Gastroesophageal sphincter (tissue), 2 donors: ENCODE results near the gene TSPEAR.

ENCODE experiments used
- EP300 ChIP-seq: sonication (generic); formaldehyde crosslinking; IDR thresholded peaks from one replicate; pipeline ENCODE4 v1.6.1; 2017; ENCODE audit warnings: antibody characterized with exemption, mild to moderate bottlenecking
- POLR2A ChIP-seq, 2 donors: fragments of 450-650 bp; IDR thresholded peaks; one replicate each; pipeline ENCODE4 v1.6.1; 2017; ENCODE audit warnings: antibody characterized with exemption in 2 of 2, mild to moderate bottlenecking in 2 of 2, moderate library complexity in 1 of 2

DNA sequence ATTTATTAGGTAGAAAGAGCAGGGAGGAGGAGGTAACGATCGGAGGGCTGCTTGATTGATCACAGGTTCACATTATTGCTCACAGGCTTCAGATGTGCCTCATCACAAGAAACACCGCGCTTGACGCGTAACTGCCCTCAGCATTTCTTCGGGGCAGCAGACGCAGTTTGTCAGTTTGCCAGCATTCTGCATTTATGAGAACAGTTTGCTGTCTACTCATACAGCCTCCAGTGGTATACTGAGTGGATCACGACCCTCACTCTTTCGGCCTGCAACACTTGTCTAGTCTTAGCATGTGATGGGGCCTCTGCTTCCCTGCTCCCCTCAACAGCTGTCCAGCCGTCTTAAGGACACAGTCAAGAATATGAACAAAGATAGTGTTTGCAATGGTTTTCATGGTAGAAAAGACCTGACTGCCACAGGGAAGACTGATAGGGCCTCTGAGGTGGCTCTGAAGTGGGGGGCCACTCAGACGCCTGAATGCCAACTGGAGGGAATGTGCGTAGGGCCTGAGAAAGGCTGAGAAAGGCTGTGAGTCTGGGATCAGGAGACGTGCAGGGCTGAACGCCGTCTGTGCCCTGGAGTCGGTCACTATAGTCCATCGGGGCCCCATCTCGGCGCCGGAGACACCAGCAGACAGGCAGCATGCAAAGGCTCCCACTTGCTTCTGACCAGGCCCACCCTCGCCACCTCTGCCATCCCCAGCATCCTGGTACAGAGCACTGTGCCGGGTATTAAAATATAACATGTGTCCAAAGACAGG, 45.2 kb upstream of the TSPEAR start:
- no peak for TF ChIP-seq EP300
- no peak for TF ChIP-seq POLR2A (IDR thresholded peaks at IDR 0.05)
